Right lobe of liver (tissue), 4 donors: ENCODE data around the gene PCDH17.

Experiments used
- CTCF ChIP-seq, 4 donors: fragments of 200-600 bp in 3 of 4; fragments of 450-650 bp in 1 of 4; IDR thresholded peaks; one replicate each; pipeline versions ENCODE4 v1.5.1 to v1.8.0; 2016 to 2022; ENCODE audit warnings: antibody characterized with exemption in 4 of 4, mild to moderate bottlenecking in 2 of 4
- POLR2A ChIP-seq: fragments of 450-650 bp; IDR thresholded peaks from one replicate; pipeline ENCODE4 v1.6.1; 2017; ENCODE audit warnings: antibody characterized with exemption, mild to moderate bottlenecking
- donor health status: DM: no; HTN: no; CAD: no.
- donor health status: DM: no; HTN: no; CAD: no.
- donor health status: DM: no; HTN: yes; CAD: no.

- TF ChIP-seq CTCF (IDR thresholded peaks at IDR 0.05) (no peak), POLR2A (no peak)
Measured at GRCh38 chr13:57704031-57704430, 72.5 kb downstream of the PCDH17 start.
